Panc1 (cell line): ENCODE data around the gene NTM. TPM values are rescaled to one million over a fixed set of nuclear protein-coding genes. Genes with fewer than 3 reads are reported as not detected.

Experiments
- ATAC-seq: fragments of 200-7000 bp; cut with Tn5 transposase; 2 replicates; pipeline ENCODE4 v1.9.1; 2020; ENCODE audit warnings: mild to moderate bottlenecking, moderate library complexity
- BruUV-seq: library from RNA; stranded (reverse); fragments of 400-500 nt; replicated peaks from 2 replicates; lab custom pipeline; 2021; lab: Mats Ljungman, UMichigan
- CTCF ChIA-PET: fragments of 300-600 bp; sonication (Branson Sonifier 250); formaldehyde crosslinking; loops from one replicate; lab custom pipeline; 2022; ENCODE audit warnings: antibody characterized with exemption; lab: Charles Lee
- POLR2A ChIA-PET: fragments of 300-600 bp; sonication (Branson Sonifier 250); formaldehyde crosslinking; loops from one replicate; lab custom pipeline; 2022; ENCODE audit warnings: antibody characterized with exemption; lab: Charles Lee
- DNase-seq: peaks from one replicate; pipeline ENCODE4 v3.0.0-alpha.2; 2010; ENCODE audit warnings: low read depth, low spot score
- H3K27ac ChIP-seq: 2 replicates; pipeline ENCODE4 v1.5.1; 2011; ENCODE audit warnings: mild to moderate bottlenecking, low read length, inconsistent platforms
- H3K27me3 ChIP-seq: fragments of 200-500 bp; sonication (Bioruptor generic); 2 replicates; pipeline ENCODE4 v1.6.0; 2014; ENCODE audit warnings: low read length, inconsistent platforms; ENCODE audit not compliant: control insufficient read depth, insufficient read depth
- H3K36me3 ChIP-seq: fragments of 200-500 bp; sonication (Bioruptor generic); 2 replicates; pipeline ENCODE4 v1.5.1; 2014; ENCODE audit warnings: inconsistent platforms, mild to moderate bottlenecking, low read length, moderate library complexity; ENCODE audit not compliant: control insufficient read depth, insufficient read depth
- H3K4me1 ChIP-seq: 2 replicates; pipeline ENCODE4 v1.5.1; 2011; ENCODE audit warnings: inconsistent platforms, mild to moderate bottlenecking, low read length, moderate library complexity; ENCODE audit not compliant: control insufficient read depth, insufficient read depth
- H3K4me3 ChIP-seq, 2 experiments: 2 replicates each; pipeline ENCODE4 v1.5.1; 2011 to 2012; ENCODE audit warnings: low read depth in 2 of 2, low read length in 2 of 2, mild to moderate bottlenecking in 2 of 2, inconsistent platforms in 1 of 2, moderate library complexity in 1 of 2
- H3K9me3 ChIP-seq: fragments of 200-500 bp; sonication (Bioruptor generic); 2 replicates; pipeline ENCODE4 v1.5.1; 2014; ENCODE audit warnings: low read depth, mild to moderate bottlenecking, inconsistent platforms, low read length, moderate library complexity; ENCODE audit not compliant: control insufficient read depth, insufficient read depth
- CTCF ChIP-seq: fragments of 450-650 bp; IDR thresholded peaks from 2 replicates; pipeline ENCODE4 v1.5.1; 2017; ENCODE audit warnings: mild to moderate bottlenecking
- POLR2AphosphoS5 ChIP-seq: IDR thresholded peaks from 2 replicates; pipeline ENCODE4 v1.6.1; 2012; ENCODE audit warnings: mild to moderate bottlenecking, low read depth, low read length, moderate library complexity
- REST ChIP-seq, 2 experiments: IDR thresholded peaks; 2 replicates each; pipeline ENCODE4 v1.6.1; 2011 to 2012; ENCODE audit warnings: low read depth in 2 of 2, control low read depth in 1 of 2, low read length in 1 of 2, mild to moderate bottlenecking in 1 of 2, moderate library complexity in 1 of 2; ENCODE audit not compliant: insufficient read depth in 1 of 2
- SIN3A ChIP-seq: IDR thresholded peaks from 2 replicates; pipeline ENCODE4 v1.6.1; 2012; ENCODE audit warnings: low read depth, mild to moderate bottlenecking, low read length, moderate library complexity, borderline replicate concordance; ENCODE audit not compliant: insufficient read depth
- TCF7L2 ChIP-seq: IDR thresholded peaks from 2 replicates; pipeline ENCODE4 v1.6.1; 2011; ENCODE audit warnings: mild to moderate bottlenecking, low read depth, low read length, inconsistent platforms
- in situ Hi-C: cut with HindIII; loops from 2 replicates; pipeline ENCODE4 v1.10.0; 2016; ENCODE audit warnings: low sequenced_read_pairs, low pct_unique_long_range_greater_than_20kb
- intact Hi-C: fragments of 100-400 bp; cut with micrococcal nuclease; formaldehyde crosslinking; loops from one replicate; pipeline ENCODE4 v1.10.0; 2022; ENCODE audit not compliant: unreplicated experiment
- total RNA-seq: library from RNA; stranded (reverse); gene quantifications from one replicate; pipeline ENCODE4 v1.2.1, GENCODE V29; 2021; ENCODE audit not compliant: unreplicated experiment

NTM gene
- total RNA-seq, 1 experiment from 2014 or later, result 0.10 TPM

- no peak for DNase-seq
- no peaks in the 10 kb centered on the region for H3K36me3 ChIP-seq
- intact Hi-C loops, result no loop called here
- TF ChIP-seq POLR2AphosphoS5 (no peak), TCF7L2 (no peak), CTCF (no peak), REST (IDR thresholded peaks at IDR 0.05; ENCODE audit: insufficient read depth in 1 of 2, low read depth in 2 of 2, low read length in 1 of 2) (no peak), SIN3A (no peak)
- no peak for ATAC-seq
- no TSS peak for BruUV-seq
- ChIA-PET CTCF (no interaction called here), POLR2A (no interaction called here)
- no peak overlapping the region for H3K27ac ChIP-seq
- H3K9me3 ChIP-seq, result no peaks in the 10 kb centered on the region
- H3K4me3 ChIP-seq, result no peak overlapping the region
- no peaks in the 10 kb centered on the region for H3K4me1 ChIP-seq
- in situ Hi-C loops, result no loop called here
- H3K27me3 ChIP-seq, result no peaks in the 10 kb centered on the region
Observed at GRCh38 chr11:132052342-132052741, 681.9 kb downstream of the NTM start.

- no peak overlapping the region for H3K27ac ChIP-seq
- in situ Hi-C loops, result no loop called here
- no TSS peak for BruUV-seq
- no peaks in the 10 kb centered on the region for H3K27me3 ChIP-seq
- ATAC-seq (no peak), DNase-seq (no peak)
- POLR2A ChIA-PET, result no interaction called here
- intact Hi-C loops, result no loop called here
- no peaks in the 10 kb centered on the region for H3K9me3 ChIP-seq
- CTCF ChIA-PET, result no interaction called here
- H3K36me3 ChIP-seq, result no peaks in the 10 kb centered on the region
- H3K4me1 ChIP-seq, result no peaks in the 10 kb centered on the region
- TF ChIP-seq POLR2AphosphoS5, result no peak
- TF ChIP-seq CTCF, result no peak
- no peak for TF ChIP-seq REST (IDR thresholded peaks at IDR 0.05; ENCODE audit: insufficient read depth in 1 of 2, low read depth in 2 of 2, low read length in 1 of 2)
- no peak for TF ChIP-seq SIN3A
- no peak for TF ChIP-seq TCF7L2
- H3K4me3 ChIP-seq, result no peak overlapping the region
Observed at GRCh38 chr11:132052904-132053303, 682.5 kb downstream of the NTM start.
